A673 (cell line): ENCODE results near the gene IL1RAPL2. TPM values are rescaled to one million over a fixed set of nuclear protein-coding genes. Genes with fewer than 3 reads are reported as not detected.

ENCODE experiments used
- BruUV-seq: library from RNA; stranded (reverse); fragments of 400-500 nt; replicated peaks from 2 replicates; lab custom pipeline; 2021; lab: Mats Ljungman, UMichigan
- CTCF ChIA-PET: fragments of 300-600 bp; sonication (Branson Sonifier 250); formaldehyde crosslinking; loops from one replicate; lab custom pipeline; 2022; ENCODE audit warnings: antibody characterized with exemption; lab: Charles Lee
- POLR2A ChIA-PET: fragments of 300-600 bp; sonication (Branson Sonifier 250); formaldehyde crosslinking; loops from one replicate; lab custom pipeline; 2022; ENCODE audit warnings: antibody characterized with exemption; ENCODE audit not compliant: low non-redundant PET; lab: Charles Lee
- DNase-seq: peaks from one replicate; pipeline ENCODE4 v3.0.0-alpha.2; 2015; ENCODE audit warnings: low spot score
- H3K27ac ChIP-seq: fragments of 200-600 bp; sonication (generic); 2 replicates; pipeline ENCODE4 v1.5.1; 2016; ENCODE audit warnings: mixed run types, low read depth, mild to moderate bottlenecking, mixed read lengths, antibody characterized with exemption, low read length; ENCODE audit not compliant: poor library complexity, severe bottlenecking
- H3K27me3 ChIP-seq: fragments of 200-600 bp; sonication (generic); replicated peaks from 2 replicates; pipeline ENCODE4 v1.6.1; 2017; ENCODE audit warnings: mixed run types, low read depth, mild to moderate bottlenecking, mixed read lengths, antibody characterized with exemption, low read length; ENCODE audit not compliant: insufficient read depth, poor library complexity
- H3K36me3 ChIP-seq: fragments of 200-600 bp; sonication (generic); 2 replicates; pipeline ENCODE4 v1.6.1; 2016; ENCODE audit warnings: mixed run types, mild to moderate bottlenecking, mixed read lengths, antibody characterized with exemption, low read length; ENCODE audit not compliant: insufficient read depth, poor library complexity, severe bottlenecking
- H3K4me1 ChIP-seq: fragments of 200-600 bp; sonication (generic); 2 replicates; pipeline ENCODE4 v1.6.1; 2017; ENCODE audit warnings: mixed run types, mild to moderate bottlenecking, mixed read lengths, antibody characterized with exemption, low read length; ENCODE audit not compliant: insufficient read depth, poor library complexity, severe bottlenecking
- H3K4me3 ChIP-seq: fragments of 200-600 bp; sonication (generic); 2 replicates; pipeline ENCODE4 v1.5.1; 2016; ENCODE audit warnings: low read depth, mixed run types, mild to moderate bottlenecking, mixed read lengths, low read length; ENCODE audit not compliant: poor library complexity, severe bottlenecking
- H3K9me3 ChIP-seq: fragments of 200-600 bp; sonication (generic); 2 replicates; pipeline ENCODE4 v1.6.1; 2016; ENCODE audit warnings: mixed run types, low read depth, mild to moderate bottlenecking, mixed read lengths, antibody characterized with exemption, low read length; ENCODE audit not compliant: poor library complexity, severe bottlenecking
- EZH2 ChIP-seq: fragments of 200-600 bp; sonication (generic); IDR thresholded peaks from 2 replicates; pipeline ENCODE4 v1.6.1; 2017; ENCODE audit warnings: borderline replicate concordance, low read depth, mild to moderate bottlenecking, mixed read lengths, antibody characterized with exemption, low read length; ENCODE audit not compliant: poor library complexity, severe bottlenecking
- intact Hi-C: fragments of 100-400 bp; cut with micrococcal nuclease; formaldehyde crosslinking; loops from one replicate; pipeline ENCODE4 v1.10.0; 2022; ENCODE audit not compliant: unreplicated experiment
- total RNA-seq: library from RNA; stranded (reverse); gene quantifications from 2 replicates; pipeline ENCODE4 v1.2.3, GENCODE V29; 2021
- TF ChIP-seq, protein P1 (sequence below): fragments of 300-800, 200-600 bp; sonication (generic); conservative IDR thresholded peaks from 2 replicates; pipeline ENCODE4 v1.5.1; 2017; ENCODE audit warnings: low read depth, mild to moderate bottlenecking, antibody characterized with exemption, low read length, moderate library complexity, mixed read lengths

IL1RAPL2 gene
- total RNA-seq, 1 experiment from 2014 or later = not detected

DNA sequence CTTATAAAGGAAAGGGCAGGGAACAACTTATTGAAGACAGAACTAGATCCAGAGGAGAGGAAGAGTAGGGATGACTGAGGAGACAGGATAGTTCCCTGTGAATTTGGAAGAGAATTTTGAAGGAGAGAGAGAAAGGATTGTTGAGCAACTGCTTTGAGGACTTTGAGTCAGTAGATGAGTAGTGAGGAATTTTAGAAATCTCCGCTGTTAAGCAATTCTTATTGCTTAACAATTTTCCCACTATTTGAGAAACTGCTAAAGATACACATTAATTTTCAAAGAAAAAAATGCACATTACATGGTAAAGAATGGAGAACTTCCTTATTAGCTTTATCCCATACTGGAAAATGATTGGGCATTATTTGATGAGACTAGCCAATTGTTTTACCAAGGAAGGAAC lies 1140.0 kb downstream of the IL1RAPL2 start:
- no peak for TF ChIP-seq EZH2
- TF ChIP-seq, protein P1, sequence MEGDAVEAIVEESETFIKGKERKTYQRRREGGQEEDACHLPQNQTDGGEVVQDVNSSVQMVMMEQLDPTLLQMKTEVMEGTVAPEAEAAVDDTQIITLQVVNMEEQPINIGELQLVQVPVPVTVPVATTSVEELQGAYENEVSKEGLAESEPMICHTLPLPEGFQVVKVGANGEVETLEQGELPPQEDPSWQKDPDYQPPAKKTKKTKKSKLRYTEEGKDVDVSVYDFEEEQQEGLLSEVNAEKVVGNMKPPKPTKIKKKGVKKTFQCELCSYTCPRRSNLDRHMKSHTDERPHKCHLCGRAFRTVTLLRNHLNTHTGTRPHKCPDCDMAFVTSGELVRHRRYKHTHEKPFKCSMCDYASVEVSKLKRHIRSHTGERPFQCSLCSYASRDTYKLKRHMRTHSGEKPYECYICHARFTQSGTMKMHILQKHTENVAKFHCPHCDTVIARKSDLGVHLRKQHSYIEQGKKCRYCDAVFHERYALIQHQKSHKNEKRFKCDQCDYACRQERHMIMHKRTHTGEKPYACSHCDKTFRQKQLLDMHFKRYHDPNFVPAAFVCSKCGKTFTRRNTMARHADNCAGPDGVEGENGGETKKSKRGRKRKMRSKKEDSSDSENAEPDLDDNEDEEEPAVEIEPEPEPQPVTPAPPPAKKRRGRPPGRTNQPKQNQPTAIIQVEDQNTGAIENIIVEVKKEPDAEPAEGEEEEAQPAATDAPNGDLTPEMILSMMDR = no peak

DNA sequence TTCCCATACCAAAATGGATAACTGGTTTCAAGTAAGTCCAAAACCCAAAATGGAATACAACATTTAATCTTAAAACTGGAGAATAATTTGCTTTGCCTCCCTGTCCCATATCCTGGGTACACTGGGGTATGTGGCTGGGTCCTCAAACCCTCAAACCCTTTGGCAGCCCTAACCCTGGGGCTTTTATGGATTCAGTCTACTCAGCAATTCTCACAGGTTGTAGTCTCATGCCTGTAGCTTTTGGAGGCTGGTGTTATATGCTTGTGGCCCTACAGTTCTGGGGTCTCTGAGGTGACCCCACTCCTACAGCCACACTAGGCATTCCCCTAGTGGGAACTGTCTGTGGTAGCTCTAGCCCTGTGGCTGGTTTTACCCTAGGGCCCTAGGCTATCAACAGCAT lies 1145.8 kb downstream of the IL1RAPL2 start:
- intact Hi-C loops = no loop called here
- Histone ChIP-seq H3K36me3 (no peaks in the 10 kb centered on the region), H3K9me3 (peaks cover 4% of the 10 kb centered on the region), H3K27me3 (no peaks in the 10 kb centered on the region), H3K4me1 (no peaks in the 10 kb centered on the region), H3K4me3 (no peak overlapping the region), H3K27ac (no peak overlapping the region)
- DNase-seq = no peak
- no peak for TF ChIP-seq EZH2
- TF ChIP-seq, protein P1 = no peak
- ChIA-PET POLR2A (no interaction called here), CTCF (no interaction called here)
- no TSS peak for BruUV-seq

More for the DNA sequence above, 1140.0 kb downstream of the IL1RAPL2 start:
- H3K27ac ChIP-seq = no peak overlapping the region
- intact Hi-C loops = no loop called here
- CTCF ChIA-PET = no interaction called here
- H3K9me3 ChIP-seq = peaks cover under 1% of the 10 kb centered on the region
- no peaks in the 10 kb centered on the region for H3K36me3 ChIP-seq
- no TSS peak for BruUV-seq
- DNase-seq = no peak
- H3K4me1 ChIP-seq = no peaks in the 10 kb centered on the region
- H3K27me3 ChIP-seq = no peaks in the 10 kb centered on the region
- POLR2A ChIA-PET = interaction anchor here (0.6 kb wide), 1 partner anchor 130 kb away, joined by 3 read pairs; no protein-coding TSS in a partner anchor
- H3K4me3 ChIP-seq = no peak overlapping the region

DNA sequence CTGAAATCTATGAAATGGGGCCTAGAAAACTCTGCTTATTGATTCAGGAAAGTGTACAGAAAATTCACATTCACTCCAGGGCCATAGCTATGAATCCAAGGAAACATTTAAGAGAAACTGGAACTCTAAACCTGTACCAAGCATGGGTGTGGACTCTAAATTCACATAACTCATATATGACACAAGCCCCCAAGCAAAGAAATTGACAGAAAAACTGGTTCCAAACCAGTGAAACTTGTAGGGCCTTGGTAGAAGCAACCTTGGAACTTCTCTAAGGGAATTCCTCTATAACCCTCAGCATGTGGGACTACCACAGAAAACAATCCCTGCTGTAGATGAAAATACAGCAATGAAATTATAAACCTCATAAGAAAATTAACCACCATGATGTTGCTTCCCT lies 1149.7 kb downstream of the IL1RAPL2 start:
- Histone ChIP-seq H3K27me3 (no peaks in the 10 kb centered on the region), H3K9me3 (peaks cover 4% of the 10 kb centered on the region), H3K4me3 (no peak overlapping the region), H3K36me3 (no peaks in the 10 kb centered on the region), H3K27ac (no peak overlapping the region), H3K4me1 (no peaks in the 10 kb centered on the region)
- ChIA-PET CTCF (no interaction called here), POLR2A (no interaction called here)
- TF ChIP-seq EZH2 = no peak
- TF ChIP-seq, protein P1 = no peak
- BruUV-seq = no TSS peak
- intact Hi-C loops = no loop called here
- DNase-seq = no peak
